K562 (cell line): Measurements from ENCODE around the gene SNAP23. TPM values are rescaled to one million over a fixed set of nuclear protein-coding genes. Genes with fewer than 3 reads are reported as not detected.

Experiments used
- BRF1 ChIP-seq: IDR thresholded peaks from 3 replicates; pipeline ENCODE4 v1.6.1; 2011; ENCODE audit warnings: borderline replicate concordance, mild to moderate bottlenecking; ENCODE audit not compliant: insufficient read length; ENCODE audit errors: extremely low read depth
- CEBPZ ChIP-seq: fragments of 150-350 bp; IDR thresholded peaks from 2 replicates; pipeline ENCODE4 v1.6.1; 2014; ENCODE audit warnings: low read depth, mild to moderate bottlenecking, low read length, borderline replicate concordance
- CGGBP1 ChIP-seq: fragments of 250-450 bp; sonication (Bioruptor Pico); IDR thresholded peaks from 2 replicates; pipeline ENCODE4 v1.9.0; 2021; ENCODE audit warnings: mild to moderate bottlenecking
- CREB3L1 ChIP-seq: fragments of 450-650 bp; IDR thresholded peaks from 2 replicates; pipeline ENCODE4 v1.6.1; 2014; ENCODE audit warnings: low read depth, mild to moderate bottlenecking, moderate library complexity, borderline replicate concordance
- GMEB1 ChIP-seq: fragments of 250-450 bp; sonication (Bioruptor Pico); IDR thresholded peaks from 2 replicates; pipeline ENCODE4 v1.4.0; 2020; ENCODE audit warnings: mild to moderate bottlenecking
- KAT7 ChIP-seq: sonication (generic); formaldehyde crosslinking; IDR thresholded peaks from 2 replicates; pipeline ENCODE4 v1.8.0; 2022; ENCODE audit warnings: missing genetic modification reagents, mild to moderate bottlenecking, borderline replicate concordance
- MAFF ChIP-seq: IDR thresholded peaks from 2 replicates; pipeline ENCODE4 v1.6.1; 2012; ENCODE audit warnings: low read length, improper control_type of control experiment
- POLR2AphosphoS2 ChIP-seq: IDR thresholded peaks from 2 replicates; pipeline ENCODE4 v1.6.1; 2012; ENCODE audit warnings: low read length, improper control_type of control experiment
- RCOR1 ChIP-seq, 2 experiments: IDR thresholded peaks; 2 replicates each; pipeline ENCODE4 v1.6.1; 2012; ENCODE audit warnings: low read depth in 2 of 2, low read length in 2 of 2, borderline replicate concordance in 1 of 2, improper control_type of control experiment in 1 of 2
- RHOXF2B ChIP-seq: fragments of 250-450 bp; sonication (Bioruptor Pico); conservative IDR thresholded peaks from 2 replicates; pipeline ENCODE4 v1.5.1; 2021
- SAFB ChIP-seq: fragments of 200-400 bp; formaldehyde crosslinking; IDR thresholded peaks from 2 replicates; pipeline ENCODE4 v1.6.1; 2017; ENCODE audit warnings: low read depth, low read length, borderline replicate concordance
- SREBF1 ChIP-seq: fragments of 150-350 bp; IDR thresholded peaks from 2 replicates; pipeline ENCODE4 v1.6.1; 2014; ENCODE audit warnings: antibody characterized with exemption, low read depth, low read length, borderline replicate concordance
- ZKSCAN3 ChIP-seq: fragments of 250-450 bp; sonication (Bioruptor Pico); IDR thresholded peaks from 2 replicates; pipeline ENCODE4 v1.4.0; 2020
- ZNF140 ChIP-seq: fragments of 250-450 bp; sonication (Bioruptor Pico); IDR thresholded peaks from 2 replicates; pipeline ENCODE4 v1.8.0; 2021; ENCODE audit warnings: moderate library complexity, mild to moderate bottlenecking, inconsistent platforms
- ZNF449 ChIP-seq: fragments of 250-450 bp; sonication (Bioruptor Pico); IDR thresholded peaks from 2 replicates; pipeline ENCODE4 v1.8.0; 2022; ENCODE audit warnings: moderate library complexity, mild to moderate bottlenecking, inconsistent platforms
- ZNF512 ChIP-seq: IDR thresholded peaks from 2 replicates; pipeline ENCODE4 v1.6.1; 2016; ENCODE audit warnings: missing genetic modification characterization, missing compliant biosample characterization
- ZNF766 ChIP-seq: fragments of 200-800 bp; sonication (Bioruptor generic); conservative IDR thresholded peaks from 2 replicates; pipeline ENCODE4 v1.6.1; 2016; ENCODE audit warnings: missing genetic modification characterization, missing compliant biosample characterization
- polyA plus RNA-seq, 8 experiments: library from polyadenylated mRNA; depleted of rRNA in 4 of 8; stranded (reverse) in 5 of 8; unstranded in 3 of 8; fragments of >200 nt; fragmentation: Nextera tagmentation in 2 of 8; fragmentation: Illumina TruSeq in 1 of 8; extraction: Ambion mirVana in 2 of 8; extraction: Trizol in 1 of 8; gene quantifications; 2 replicates each; pipeline versions ENCODE4 v1.2.1 to v1.2.3, GENCODE V29; 2011 to 2014; ENCODE audit warnings: inconsistent platforms in 1 of 8, missing spikeins in 1 of 8
- total RNA-seq, 7 experiments: library from RNA; depleted of rRNA in 6 of 7; stranded (reverse); fragments of >200 nt in 6 of 7; fragmentation: Illumina TruSeq in 2 of 7; extraction: Trizol in 2 of 7; gene quantifications; 2 replicates each; pipeline versions ENCODE4 v1.2.1 to v1.2.3, GENCODE V29; 2011 to 2021; ENCODE audit warnings: low replicate concordance in 1 of 7

The SNAP23 gene
- total and polyA plus RNA-seq, 9 of the 15 experiments (the other 6 are each of a cell fraction or from before 2014, with no cell fraction given), result 78.9 to 168 (median 117) TPM

- TF ChIP-seq RHOXF2B (CRISPR knock-in tag) (no peak), ZNF512 (tag) (no peak), ZNF140 (CRISPR knock-in tag) (no peak), POLR2AphosphoS2 (no peak), ZNF449 (CRISPR knock-in tag) (no peak), ZNF766 (CRISPR knock-in tag) (0 out of 2 replicates have a peak, but pooled peaks have one; percentile 20), MAFF (no peak), BRF1 (no peak), CGGBP1 (CRISPR knock-in tag) (no peak), RCOR1 (IDR thresholded peaks at IDR 0.05; ENCODE audit: borderline replicate concordance in 1 of 2, low read depth in 2 of 2, low read length in 2 of 2) (no peak), CREB3L1 (no peak), SAFB (no peak), CEBPZ (no peak), ZKSCAN3 (no peak), GMEB1 (CRISPR knock-in tag) (no peak), KAT7 (CRISPR knock-in tag) (no peak), SREBF1 (no peak)
Measured at GRCh38 chr15:42499858-42500609, 4.6 kb downstream of the SNAP23 start (continued).
